IPS-11a (cell line): ENCODE results near the gene ADGRB3.

Source experiments
- H3K4me3 ChIP-seq: one replicate; pipeline ENCODE4 v1.5.1; 2013; ENCODE audit warnings: low read depth, low read length, control low read depth

The ADGRB3 gene

DNA sequence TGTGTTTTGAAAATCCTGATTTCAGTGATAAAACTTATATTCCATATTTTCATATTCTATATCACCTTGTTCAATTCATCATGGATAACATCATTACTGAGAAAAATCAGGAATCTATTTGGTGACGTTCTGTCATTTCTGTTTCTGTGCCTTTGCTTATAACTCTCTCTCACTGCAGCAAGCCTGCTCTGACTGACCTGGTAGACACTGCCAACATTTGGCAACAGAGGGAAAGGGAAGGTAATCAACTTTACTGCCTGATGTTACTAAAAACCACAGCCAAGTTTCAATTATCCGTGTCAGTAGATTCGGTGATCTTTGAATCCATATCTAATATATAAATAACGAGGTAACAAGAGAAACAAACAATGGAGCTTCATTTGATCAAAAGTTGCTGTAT is 659.8 kb downstream of the ADGRB3 start:
- H3K4me3 ChIP-seq = no peak overlapping the region

DNA sequence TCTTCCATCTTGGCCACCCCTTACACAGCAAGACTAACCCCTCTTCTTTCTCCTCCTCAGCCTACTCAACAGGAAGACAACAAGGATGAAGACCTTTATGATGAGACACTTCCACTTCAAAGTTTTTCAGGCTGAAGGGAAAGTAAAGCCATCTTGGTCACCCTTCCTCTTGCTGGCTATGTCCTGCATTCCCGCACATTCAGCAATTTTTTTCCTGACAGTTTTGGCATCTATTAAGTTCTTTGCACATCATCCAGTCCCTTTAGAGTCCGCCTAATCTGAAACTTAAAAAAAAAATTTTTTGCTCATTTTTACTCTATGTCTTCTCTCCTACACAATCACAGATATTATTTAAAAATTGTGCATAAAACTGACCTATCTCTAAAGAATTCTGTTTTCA is 668.3 kb downstream of the ADGRB3 start:
- no peak overlapping the region for H3K4me3 ChIP-seq

DNA sequence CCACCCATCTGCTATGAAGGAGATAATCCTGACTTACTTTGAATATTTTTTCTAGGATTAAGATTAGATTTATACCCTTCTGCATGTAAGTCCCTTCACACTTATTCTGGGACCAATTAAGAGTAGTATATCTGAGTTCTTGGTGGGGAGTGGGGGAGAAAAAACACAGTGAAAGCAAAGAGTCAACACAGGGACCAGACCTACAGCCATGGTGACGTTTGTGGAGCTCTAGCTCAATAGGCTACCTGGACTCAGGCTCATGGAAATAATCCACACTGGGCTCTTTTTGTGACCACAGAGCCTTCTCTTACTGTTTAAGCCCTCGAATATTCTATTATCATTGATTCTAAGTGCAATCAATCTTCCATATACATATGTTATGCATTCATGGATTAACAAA is 670.4 kb downstream of the ADGRB3 start:
- H3K4me3 ChIP-seq = no peak overlapping the region

DNA sequence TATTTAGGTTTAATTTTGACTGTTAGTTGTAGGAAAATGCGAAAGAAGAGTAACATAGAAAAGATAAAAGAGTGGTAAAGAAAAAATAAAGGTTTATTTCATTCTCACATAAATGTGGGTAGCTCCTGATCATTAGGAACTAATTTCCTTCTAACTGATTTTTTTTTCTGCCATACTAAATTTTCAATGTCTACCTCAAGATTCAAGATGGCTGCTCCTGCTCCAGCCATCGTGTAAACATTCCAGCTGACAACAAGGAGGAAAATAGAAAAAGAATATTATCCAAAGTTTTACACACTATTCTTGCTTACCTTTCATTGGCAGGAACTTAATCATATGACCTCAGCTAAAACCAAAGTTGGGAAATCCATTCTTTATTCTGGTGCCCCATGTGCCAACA is 673.5 kb downstream of the ADGRB3 start:
- no peak overlapping the region for H3K4me3 ChIP-seq

DNA sequence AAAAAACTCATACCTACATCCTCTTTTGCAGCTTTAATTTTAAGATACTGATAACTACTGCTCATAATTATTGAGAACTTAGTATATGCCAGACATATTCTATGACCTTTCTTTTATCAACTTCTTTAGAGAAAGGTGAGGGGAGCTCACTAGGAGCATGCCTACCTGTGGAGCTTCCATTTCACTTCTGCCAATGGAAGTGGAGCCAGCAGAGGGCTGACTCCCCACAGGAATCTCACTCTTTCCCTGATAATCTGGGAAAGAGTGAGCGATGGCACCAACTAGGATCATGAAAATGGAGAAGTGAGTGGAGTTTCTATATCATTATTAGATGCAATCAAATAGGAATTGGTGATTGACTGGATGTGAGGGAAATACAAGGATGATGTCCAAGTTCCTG is 676.8 kb downstream of the ADGRB3 start:
- H3K4me3 ChIP-seq = no peak overlapping the region

DNA sequence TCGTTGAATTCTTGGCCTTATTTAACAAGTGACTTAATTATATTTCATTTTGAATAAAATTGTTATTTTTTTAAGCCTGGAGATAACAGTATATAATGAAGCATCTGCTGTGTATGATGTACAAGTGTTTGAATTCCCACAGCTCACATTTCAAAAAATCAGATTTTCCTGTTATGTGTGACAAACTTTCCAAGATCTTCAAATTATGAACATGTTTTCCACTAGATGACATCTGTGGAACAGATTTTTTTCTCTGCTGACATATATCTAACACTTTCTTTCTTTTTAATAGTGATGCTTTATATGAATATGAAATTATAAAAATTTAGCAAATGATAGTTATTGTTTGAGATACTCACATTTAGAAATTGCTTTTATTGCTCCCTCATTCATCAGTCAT is 678.9 kb downstream of the ADGRB3 start:
- no peak overlapping the region for H3K4me3 ChIP-seq

DNA sequence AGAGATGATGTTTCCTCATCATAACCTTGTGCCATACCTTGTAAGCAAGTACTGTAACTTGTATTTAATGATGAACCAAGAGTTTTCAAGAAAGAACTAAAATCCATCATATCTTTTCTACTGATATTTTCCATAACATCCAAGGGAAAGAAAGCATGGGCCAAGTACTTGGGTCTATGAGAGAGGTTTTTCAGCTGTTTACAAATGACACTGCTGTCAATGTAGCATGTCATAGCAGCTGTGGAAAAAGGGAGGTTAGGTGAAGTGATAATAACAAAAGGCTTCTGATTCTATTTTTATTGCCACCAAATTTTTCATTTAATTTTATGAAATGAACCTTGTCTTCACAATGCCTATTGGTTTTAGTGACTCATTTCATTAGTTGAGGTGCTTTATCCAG is 679.4 kb downstream of the ADGRB3 start:
- no peak overlapping the region for H3K4me3 ChIP-seq

DNA sequence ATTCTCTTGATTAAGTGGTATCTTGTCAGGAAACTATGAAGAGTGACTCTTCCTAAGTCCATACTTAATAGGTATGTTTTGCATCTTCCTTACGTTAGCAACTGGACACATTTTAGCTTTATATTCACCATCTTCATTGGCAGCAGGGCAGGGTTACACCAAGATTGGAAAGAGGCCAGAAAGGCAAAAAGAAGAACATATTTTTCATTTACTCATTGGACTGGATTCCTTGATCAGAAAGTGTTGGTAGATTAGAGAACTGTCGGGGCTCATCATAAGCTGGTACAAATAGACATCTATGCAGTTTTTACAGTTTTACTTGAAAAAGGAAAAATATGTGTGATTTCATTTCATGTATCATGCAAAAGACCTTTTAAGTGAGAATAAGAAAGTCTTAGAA is 696.8 kb downstream of the ADGRB3 start:
- H3K4me3 ChIP-seq = no peak overlapping the region

DNA sequence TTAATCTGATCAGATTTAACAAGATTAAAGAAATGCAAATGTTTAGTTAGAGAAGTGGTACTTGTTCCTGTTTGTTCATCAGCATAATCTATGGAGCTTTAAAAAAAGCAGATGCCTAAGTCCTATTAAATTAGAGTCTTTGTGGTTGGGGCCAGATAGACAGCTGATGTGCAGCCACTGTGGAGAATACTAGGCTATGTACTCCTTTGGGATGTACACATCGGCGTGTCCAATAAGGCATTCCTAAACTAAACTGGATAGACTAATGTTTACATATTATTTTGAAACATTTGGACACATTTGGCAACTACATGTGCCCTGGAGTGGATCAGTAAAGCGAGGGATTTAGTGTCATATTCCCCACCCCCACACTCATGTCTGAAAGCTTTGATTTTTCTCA is 702.2 kb downstream of the ADGRB3 start:
- no peak overlapping the region for H3K4me3 ChIP-seq

DNA sequence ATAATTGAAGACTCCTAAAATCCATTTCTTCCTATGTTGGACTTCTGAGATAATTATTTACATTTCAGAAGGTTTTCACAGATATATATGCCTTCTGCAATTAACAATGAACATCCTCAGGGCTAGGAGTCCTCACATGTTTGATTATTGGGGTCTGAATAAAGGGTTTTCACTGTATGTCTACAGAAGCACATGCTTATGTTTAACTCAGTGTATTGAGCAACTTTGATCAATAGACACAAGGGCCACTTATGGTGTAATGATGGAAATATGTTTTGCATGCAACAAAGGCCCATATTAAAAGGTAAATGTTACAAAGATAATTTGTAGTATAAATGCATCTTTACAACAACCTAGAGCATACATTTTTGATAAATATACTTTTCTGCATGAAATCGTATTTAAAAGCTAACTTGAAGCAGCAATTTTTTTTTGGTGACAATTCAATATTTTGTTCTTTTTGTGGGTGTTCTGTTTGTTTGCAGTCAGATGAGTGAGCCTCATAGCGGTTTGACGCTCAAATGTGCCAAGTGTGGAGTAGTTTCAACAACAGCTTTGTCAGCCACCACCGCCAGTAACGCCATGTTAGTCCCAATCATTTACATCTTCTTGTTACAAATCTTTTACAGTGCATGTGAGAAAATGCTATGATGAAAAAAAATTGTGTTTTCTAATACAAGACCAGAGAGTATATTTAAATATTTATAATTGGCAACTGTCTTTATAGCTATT is 703.5 kb downstream of the ADGRB3 start:
- H3K4me3 ChIP-seq = no peak overlapping the region

DNA sequence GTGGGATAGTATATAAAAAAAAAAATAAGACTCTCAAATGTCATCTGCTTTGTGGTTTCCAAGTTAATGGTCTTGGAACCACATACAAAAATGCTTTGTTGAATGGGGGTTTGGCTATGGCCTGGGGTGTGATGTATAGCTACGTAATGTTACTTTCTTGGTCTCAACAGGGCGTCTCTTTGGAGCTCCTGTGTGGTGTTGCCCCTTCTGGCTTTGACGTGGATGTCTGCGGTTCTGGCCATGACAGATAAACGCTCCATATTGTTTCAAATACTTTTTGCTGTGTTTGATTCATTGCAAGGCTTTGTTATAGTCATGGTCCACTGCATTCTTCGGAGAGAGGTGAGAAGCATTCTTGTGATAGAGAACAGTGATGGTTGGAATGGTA is 704.1 kb downstream of the ADGRB3 start:
- no peak overlapping the region for H3K4me3 ChIP-seq

DNA sequence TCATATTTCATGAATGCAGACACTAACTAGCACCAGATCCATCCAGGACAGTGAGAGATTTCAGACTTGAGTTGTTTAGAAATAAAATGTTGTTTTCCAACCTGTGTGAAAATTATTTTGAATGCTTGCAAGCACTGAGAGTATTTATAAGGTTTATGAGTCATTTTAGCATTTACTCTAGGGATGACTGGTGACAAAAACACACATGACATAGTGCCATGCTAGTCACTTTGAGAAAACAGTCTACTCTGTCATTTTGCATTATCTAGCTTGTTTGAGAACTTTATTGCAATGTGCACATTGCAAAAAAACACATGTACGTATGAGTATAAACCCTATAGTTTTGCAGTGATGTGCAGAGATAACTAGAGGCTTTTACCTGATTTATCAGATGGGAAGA is 705.1 kb downstream of the ADGRB3 start:
- no peak overlapping the region for H3K4me3 ChIP-seq

DNA sequence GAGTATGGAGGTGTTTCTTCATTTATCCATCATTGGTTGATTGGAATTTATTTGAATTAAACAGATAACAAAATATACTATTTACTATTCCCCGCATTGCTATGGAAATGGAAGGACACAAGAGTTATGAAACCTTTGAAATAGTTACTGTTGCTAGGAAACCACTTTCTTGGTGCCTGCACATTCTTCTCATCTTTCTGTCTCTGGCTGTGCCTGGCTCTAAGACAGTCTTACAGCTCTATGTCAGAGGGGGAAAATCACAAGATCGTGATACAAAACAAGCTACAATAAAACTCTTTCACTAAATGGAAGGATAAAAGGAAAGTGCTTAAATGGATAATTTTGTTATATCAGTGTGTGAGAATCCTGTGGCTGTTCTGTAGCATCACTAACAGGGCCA is 708.8 kb downstream of the ADGRB3 start:
- H3K4me3 ChIP-seq = no peak overlapping the region

DNA sequence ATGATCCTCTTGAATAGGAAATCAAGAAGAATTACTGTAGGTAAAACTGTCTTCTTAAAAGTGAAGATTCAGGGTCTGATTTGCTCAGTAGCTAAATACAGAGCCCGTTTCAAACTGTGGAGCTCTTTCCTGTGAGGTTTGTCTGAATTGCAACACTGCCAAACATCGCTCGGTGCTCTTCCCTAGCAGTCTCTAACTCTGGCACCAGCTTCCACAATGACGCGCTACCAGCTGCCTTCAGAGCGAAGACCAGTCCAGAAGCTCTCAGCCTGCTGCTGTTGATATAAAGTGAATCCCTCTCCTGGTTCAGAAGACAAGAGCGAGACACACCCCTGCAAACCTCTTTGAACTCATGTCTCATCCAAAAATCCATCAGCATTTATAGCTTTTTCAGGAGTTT is 714.7 kb downstream of the ADGRB3 start:
- H3K4me3 ChIP-seq = no peak overlapping the region

DNA sequence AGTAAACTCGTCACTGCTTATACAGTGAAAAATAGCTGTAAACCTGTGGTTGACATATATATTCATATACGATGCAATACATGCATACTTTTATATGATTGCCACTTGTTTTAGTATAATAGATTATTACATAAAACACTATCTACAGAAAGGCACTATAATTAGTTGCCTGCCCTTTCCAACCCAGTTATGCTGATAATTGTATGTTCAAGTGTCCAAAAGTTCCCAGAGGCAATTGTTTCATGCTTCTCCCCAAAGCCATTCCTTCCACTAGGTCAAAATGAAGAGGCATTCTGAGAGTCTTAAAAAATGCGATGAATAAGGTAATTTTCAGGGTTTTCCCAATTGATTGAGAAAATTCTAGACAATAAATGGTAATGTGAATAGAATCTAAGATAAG is 727.1 kb downstream of the ADGRB3 start:
- no peak overlapping the region for H3K4me3 ChIP-seq

DNA sequence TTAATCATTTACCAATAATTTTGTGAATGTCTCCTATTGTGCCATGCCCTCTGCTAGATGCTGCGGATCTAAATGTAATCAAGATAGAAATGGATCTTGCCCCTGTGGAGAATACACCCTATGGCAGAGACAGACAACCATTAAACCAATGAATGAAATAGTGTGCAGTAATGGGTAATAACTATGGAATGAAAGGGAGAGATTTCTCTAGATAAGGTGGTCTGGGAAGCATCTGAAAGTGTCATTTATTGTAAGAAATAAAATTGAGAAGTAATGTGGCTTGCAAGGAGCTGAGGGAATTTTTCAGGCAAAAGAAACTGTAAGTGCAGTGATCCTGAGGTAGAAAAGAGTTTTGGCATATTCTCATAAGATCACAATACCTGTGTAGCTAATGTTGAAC is 731.7 kb downstream of the ADGRB3 start:
- H3K4me3 ChIP-seq = no peak overlapping the region

DNA sequence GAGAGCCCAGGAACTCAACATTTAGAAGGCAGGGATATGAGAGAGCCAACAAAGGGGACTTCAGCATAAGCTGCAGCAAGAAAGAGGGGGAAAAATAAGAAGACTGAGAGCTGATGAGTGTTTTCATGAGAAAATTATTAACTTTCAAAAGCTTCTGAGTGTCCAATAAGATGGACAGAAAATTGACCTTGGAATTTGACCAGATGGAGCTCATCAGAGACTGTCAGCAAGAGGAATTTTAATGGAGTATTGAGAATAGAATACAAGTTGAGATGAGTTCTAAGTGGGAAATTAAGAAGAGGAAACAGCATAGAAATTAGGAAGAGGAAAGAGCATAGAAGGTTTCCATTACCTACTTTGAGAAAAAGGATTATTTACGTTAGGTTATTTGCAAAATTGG is 733.5 kb downstream of the ADGRB3 start:
- no peak overlapping the region for H3K4me3 ChIP-seq

DNA sequence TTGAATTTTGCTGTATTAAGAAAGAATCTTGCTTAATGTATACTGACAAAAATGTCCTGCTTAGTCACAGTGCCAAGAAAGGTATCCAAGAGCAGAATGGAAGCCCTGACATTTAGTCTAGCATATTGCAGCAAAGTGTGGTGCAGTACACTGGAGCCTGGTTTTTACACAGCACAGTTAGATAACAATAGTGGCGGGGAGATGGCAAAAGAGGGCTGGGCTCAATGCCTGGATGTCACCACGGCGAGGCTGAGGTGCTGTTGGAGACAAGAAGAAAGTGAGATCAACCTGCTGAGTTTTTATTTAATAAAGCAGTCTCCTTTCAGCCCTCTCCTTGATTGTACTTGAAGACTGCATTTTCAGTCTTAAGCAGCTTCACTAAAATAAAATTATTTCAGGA is 735.7 kb downstream of the ADGRB3 start:
- no peak overlapping the region for H3K4me3 ChIP-seq

DNA sequence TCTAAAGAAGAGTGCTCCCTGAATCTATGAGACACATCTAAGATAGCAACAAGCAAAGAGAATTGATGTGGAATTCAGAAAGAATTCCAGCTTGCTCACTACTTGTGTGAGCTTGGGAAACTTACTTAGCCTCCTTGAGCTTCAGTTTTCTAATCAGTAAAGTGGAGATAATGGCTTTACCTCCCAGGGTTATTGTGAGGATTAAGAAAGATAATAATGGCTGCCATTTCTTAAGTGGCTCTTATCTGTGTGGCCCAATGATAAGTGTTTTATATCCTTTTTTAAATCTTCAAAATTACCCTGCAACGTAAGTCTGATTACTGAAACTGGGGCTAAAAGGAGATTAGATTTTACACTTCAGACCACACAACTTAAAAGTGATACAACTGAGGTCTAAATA is 743.2 kb downstream of the ADGRB3 start:
- H3K4me3 ChIP-seq = no peak overlapping the region

DNA sequence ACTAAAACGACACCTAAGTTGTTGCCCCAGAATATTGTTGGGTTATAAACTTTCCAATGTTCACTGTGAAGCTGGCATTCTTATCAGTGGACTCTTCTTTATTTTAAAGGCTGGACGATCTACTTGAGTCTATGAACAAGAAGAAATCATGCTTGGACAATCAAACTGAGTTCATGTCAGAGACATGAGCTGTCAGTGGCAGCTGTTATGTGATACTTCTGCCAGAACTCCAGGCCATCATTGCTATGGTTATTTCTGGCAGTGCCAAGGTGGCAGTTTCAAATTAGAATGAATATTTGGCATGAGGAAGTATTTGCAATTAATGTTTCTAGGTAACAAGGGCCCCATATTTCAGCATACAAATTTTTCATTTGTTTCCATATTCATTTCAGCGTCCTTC is 744.4 kb downstream of the ADGRB3 start:
- no peak overlapping the region for H3K4me3 ChIP-seq

DNA sequence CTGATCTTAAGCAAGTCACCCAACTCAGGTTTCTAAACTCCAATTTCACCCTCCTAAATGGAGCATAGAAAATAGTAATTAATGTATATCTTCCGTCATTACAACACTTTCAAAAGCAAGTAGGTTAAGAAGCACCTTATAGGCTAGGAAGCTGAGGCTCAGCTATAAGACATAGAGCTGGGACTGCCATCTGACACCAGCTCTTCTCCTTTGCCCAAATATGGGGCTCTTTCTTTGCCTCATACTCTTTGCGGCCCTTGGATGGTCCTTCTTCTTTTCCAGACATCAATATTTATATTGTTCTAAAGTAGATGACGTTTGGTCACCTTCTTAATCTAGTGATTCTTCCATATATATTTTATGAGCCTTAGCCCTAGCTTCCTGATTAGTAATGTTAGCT is 748.5 kb downstream of the ADGRB3 start:
- H3K4me3 ChIP-seq = no peak overlapping the region

DNA sequence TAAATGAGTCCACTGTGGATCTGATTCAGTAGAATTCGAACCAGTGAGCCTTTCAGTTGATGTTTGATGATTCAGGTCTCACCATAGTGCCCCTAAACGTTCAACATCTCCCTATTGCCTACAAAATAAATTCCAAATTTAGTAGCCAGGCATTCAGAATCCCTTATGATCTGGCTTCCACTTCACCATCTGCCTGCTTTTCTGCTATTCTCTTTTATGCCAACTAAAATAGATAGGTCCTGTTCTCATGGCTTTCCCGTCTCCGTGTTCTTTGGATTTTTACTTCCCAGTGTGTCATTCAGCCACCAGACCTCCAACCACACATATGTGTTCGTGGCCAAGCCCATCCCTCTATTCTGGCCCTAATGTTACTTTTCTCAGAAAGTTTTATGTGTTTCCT is 751.3 kb downstream of the ADGRB3 start:
- no peak overlapping the region for H3K4me3 ChIP-seq

DNA sequence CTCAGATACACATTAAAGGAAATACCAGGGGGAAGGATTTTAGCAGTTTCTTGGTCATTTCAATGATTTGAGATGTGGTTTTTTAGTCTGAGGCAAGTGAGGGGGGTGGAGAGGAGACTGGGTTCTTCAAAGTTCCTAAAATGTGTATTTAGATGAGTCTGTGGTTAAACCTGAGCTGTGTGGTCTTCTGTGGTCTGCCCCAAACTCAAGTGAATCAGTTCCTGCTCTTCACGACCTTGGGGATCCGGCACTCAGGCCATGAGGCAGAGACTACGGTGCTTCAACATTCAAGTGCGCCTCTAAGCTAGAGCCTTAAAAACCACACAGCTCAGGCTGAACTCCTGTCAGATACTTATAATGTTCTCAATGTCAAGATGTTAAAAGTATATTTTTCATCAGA is 755.0 kb downstream of the ADGRB3 start:
- no peak overlapping the region for H3K4me3 ChIP-seq

DNA sequence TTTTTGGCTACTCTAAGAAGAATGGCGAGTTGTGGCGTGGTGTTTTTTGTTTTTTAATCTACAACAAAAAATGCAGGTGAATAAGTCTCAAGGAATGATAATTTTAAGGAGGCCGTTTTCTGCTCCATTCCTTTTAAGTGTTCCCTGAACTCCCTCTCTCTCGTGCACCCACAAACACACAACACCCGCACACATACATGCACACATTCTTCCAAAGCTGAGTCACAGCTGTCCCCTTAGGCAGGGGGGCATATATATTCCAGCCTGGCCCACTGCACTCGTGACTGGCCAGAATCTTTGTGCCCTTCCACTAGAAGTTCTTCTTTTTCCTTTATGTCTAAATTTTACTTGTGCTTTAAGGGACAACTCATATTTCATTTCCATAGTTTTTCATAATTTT is 756.0 kb downstream of the ADGRB3 start:
- no peak overlapping the region for H3K4me3 ChIP-seq
